H9 (cell line): ENCODE data around the gene CHRNA9. TPM values are rescaled to one million over a fixed set of nuclear protein-coding genes. Genes with fewer than 3 reads are reported as not detected.

Experiments
- DNase-seq: peaks from one replicate; pipeline ENCODE4 v3.0.0-alpha.2; 2017
- H2AFZ ChIP-seq: one replicate; pipeline ENCODE4 v1.6.1; 2013; ENCODE audit warnings: mild to moderate bottlenecking, low read length, control low read depth, moderate library complexity
- H2AK5ac ChIP-seq: 2 replicates; pipeline ENCODE4 v1.6.1; 2013; ENCODE audit warnings: low read length, control low read depth, mixed read lengths; ENCODE audit not compliant: insufficient read length
- H2BK120ac ChIP-seq: one replicate; pipeline ENCODE4 v1.6.1; 2013; ENCODE audit warnings: low read depth, mild to moderate bottlenecking, low read length, control low read depth, inconsistent platforms; ENCODE audit not compliant: poor library complexity, severe bottlenecking
- H2BK12ac ChIP-seq: 2 replicates; pipeline ENCODE4 v1.6.1; 2013; ENCODE audit warnings: low read length, control low read depth, mixed read lengths, low read depth; ENCODE audit not compliant: insufficient read length
- H2BK15ac ChIP-seq: 2 replicates; pipeline ENCODE4 v1.6.1; 2013; ENCODE audit warnings: low read depth, low read length, control low read depth
- H2BK20ac ChIP-seq: one replicate; pipeline ENCODE4 v1.6.1; 2013; ENCODE audit warnings: low read depth, mild to moderate bottlenecking, low read length, control low read depth, inconsistent platforms; ENCODE audit not compliant: poor library complexity, severe bottlenecking
- H2BK5ac ChIP-seq: 2 replicates; pipeline ENCODE4 v1.6.1; 2013; ENCODE audit warnings: low read length, control low read depth, mixed read lengths; ENCODE audit not compliant: insufficient read length
- H3K14ac ChIP-seq: 2 replicates; pipeline ENCODE4 v1.6.1; 2013; ENCODE audit warnings: low read length, control low read depth; ENCODE audit not compliant: insufficient read depth
- H3K18ac ChIP-seq: 2 replicates; pipeline ENCODE4 v1.6.1; 2013; ENCODE audit warnings: low read depth, mild to moderate bottlenecking, mixed read lengths, low read length, control low read depth; ENCODE audit not compliant: insufficient read length
- H3K23ac ChIP-seq: 2 replicates; pipeline ENCODE4 v1.6.1; 2013; ENCODE audit warnings: low read length, control low read depth, mixed read lengths, low read depth; ENCODE audit not compliant: insufficient read length
- H3K23me2 ChIP-seq: 2 replicates; pipeline ENCODE4 v1.6.1; 2013; ENCODE audit warnings: low read depth, mild to moderate bottlenecking, mixed read lengths, low read length, control low read depth; ENCODE audit not compliant: insufficient read length, poor library complexity, severe bottlenecking
- H3K27ac ChIP-seq: 2 replicates; pipeline ENCODE4 v1.5.1; 2013; ENCODE audit warnings: low read length, control low read depth, mixed read lengths, low read depth; ENCODE audit not compliant: insufficient read length
- H3K27me3 ChIP-seq: 2 replicates; pipeline ENCODE4 v1.6.1; 2013; ENCODE audit warnings: low read length, control low read depth, inconsistent platforms; ENCODE audit not compliant: insufficient read depth
- H3K4ac ChIP-seq: 2 replicates; pipeline ENCODE4 v1.6.1; 2013; ENCODE audit warnings: low read depth, mild to moderate bottlenecking, control low read depth, inconsistent platforms, low read length, moderate library complexity
- H3K4me1 ChIP-seq: 2 replicates; pipeline ENCODE4 v1.6.1; 2013; ENCODE audit warnings: low read length, control low read depth, inconsistent platforms; ENCODE audit not compliant: insufficient read depth
- H3K4me2 ChIP-seq: 2 replicates; pipeline ENCODE4 v1.6.1; 2013; ENCODE audit warnings: low read length, control low read depth, mixed read lengths; ENCODE audit not compliant: insufficient read length, insufficient read depth
- H3K56ac ChIP-seq: 2 replicates; pipeline ENCODE4 v1.6.1; 2013; ENCODE audit warnings: low read depth, mild to moderate bottlenecking, mixed read lengths, low read length, control low read depth; ENCODE audit not compliant: insufficient read length
- H3K79me1 ChIP-seq: 2 replicates; pipeline ENCODE4 v1.6.1; 2013; ENCODE audit warnings: low read depth, mild to moderate bottlenecking, moderate library complexity, low read length, control low read depth, inconsistent platforms; ENCODE audit not compliant: insufficient read depth, poor library complexity, severe bottlenecking
- H3K79me2 ChIP-seq: 2 replicates; pipeline ENCODE4 v1.6.1; 2013; ENCODE audit warnings: low read length, control low read depth, inconsistent platforms; ENCODE audit not compliant: insufficient read depth
- H3K9ac ChIP-seq: 2 replicates; pipeline ENCODE4 v1.6.1; 2013; ENCODE audit warnings: low read length, control low read depth, mixed read lengths; ENCODE audit not compliant: insufficient read length; ENCODE audit errors: extremely low read depth
- H3K9me3 ChIP-seq: one replicate; pipeline ENCODE4 v1.6.1; 2013; ENCODE audit warnings: low read depth, low read length, inconsistent platforms; ENCODE audit not compliant: control insufficient read depth
- H3T11ph ChIP-seq: one replicate; pipeline ENCODE4 v1.6.1; 2013; ENCODE audit warnings: mild to moderate bottlenecking, low read length, control low read depth, inconsistent platforms
- H4K20me1 ChIP-seq: one replicate; pipeline ENCODE4 v1.6.1; 2013; ENCODE audit not compliant: control insufficient read depth, insufficient read length, insufficient read depth
- H4K5ac ChIP-seq: 2 replicates; pipeline ENCODE4 v1.6.1; 2013; ENCODE audit warnings: low read depth, mild to moderate bottlenecking, mixed read lengths, low read length, control low read depth; ENCODE audit not compliant: insufficient read length
- H4K8ac ChIP-seq: replicated peaks from 2 replicates; pipeline ENCODE4 v1.6.1; 2013; ENCODE audit warnings: low read length, control low read depth, mixed read lengths, low read depth; ENCODE audit not compliant: insufficient read length
- H4K91ac ChIP-seq: 2 replicates; pipeline ENCODE4 v1.6.1; 2013; ENCODE audit warnings: low read depth, mild to moderate bottlenecking, moderate library complexity, mixed read lengths, low read length, control low read depth; ENCODE audit not compliant: insufficient read length
- H3K27ac Mint-ChIP-seq, 3 experiments: 2 replicates in 2 of 3; 3 replicates in 1 of 3; pipeline ENCODE4 v1.8.0; 2020 to 2021; ENCODE audit warnings: mixed read lengths in 3 of 3, mild to moderate bottlenecking in 1 of 3, moderate library complexity in 1 of 3
- H3K27me3 Mint-ChIP-seq: 2 replicates; pipeline ENCODE4 v1.8.0; 2021; ENCODE audit warnings: low read depth, mild to moderate bottlenecking, moderate library complexity, mixed read lengths
- H3K36me3 Mint-ChIP-seq, 3 experiments: 2 replicates in 2 of 3; 3 replicates in 1 of 3; pipeline ENCODE4 v1.8.0; 2020 to 2021; ENCODE audit warnings: low read depth in 3 of 3, mixed read lengths in 3 of 3; ENCODE audit not compliant: insufficient read depth in 1 of 3
- H3K4me1 Mint-ChIP-seq, 2 experiments: 2 replicates each; pipeline ENCODE4 v1.8.0; 2020; ENCODE audit warnings: mixed read lengths in 2 of 2
- H3K4me3 Mint-ChIP-seq, 2 experiments: 2 replicates in 1 of 2; 3 replicates in 1 of 2; pipeline ENCODE4 v1.8.0; 2020 to 2021; ENCODE audit warnings: mild to moderate bottlenecking in 2 of 2, mixed read lengths in 2 of 2, moderate library complexity in 1 of 2
- H3K9me3 Mint-ChIP-seq, 2 experiments: 2 replicates in 1 of 2; 3 replicates in 1 of 2; pipeline ENCODE4 v1.8.0; 2020; ENCODE audit warnings: mild to moderate bottlenecking in 2 of 2, mixed read lengths in 2 of 2, moderate library complexity in 1 of 2
- WGBS: extraction: QIAGEN DNeasy Blood & Tissue Kit; methylation state at CpG from one replicate; pipeline ENCODE4 v1.1.7; 2013; ENCODE audit warnings: missing lambda C conversion rate, low lambda C conversion rate, mixed read lengths; ENCODE audit not compliant: insufficient read length; ENCODE audit errors: extremely low coverage; 5-methylcytosine and 5-hydroxymethylcytosine counted together
- total RNA-seq: library from RNA; stranded (reverse); gene quantifications from 2 replicates; pipeline ENCODE4 v1.2.1, GENCODE V29; 2021
- TF ChIP-seq, protein P1 (sequence below): fragments of 200-600 bp; sonication (generic); conservative IDR thresholded peaks from 3 replicates; pipeline ENCODE4 v1.8.0; 2021; ENCODE audit warnings: antibody characterized with exemption, mild to moderate bottlenecking

The CHRNA9 gene
- total RNA-seq, 1 experiment from 2014 or later, result 1.2 TPM

- no peak overlapping the region for H4K5ac ChIP-seq
Observed at GRCh38 chr4:40380647-40381046, 45.5 kb downstream of the CHRNA9 start.

More at GRCh38 chr4:40380647-40381046, 45.5 kb downstream of the CHRNA9 start:
- H2BK120ac ChIP-seq, result no peak overlapping the region
- no peak overlapping the region for H2BK12ac ChIP-seq
- DNase-seq, result no peak
- no peak overlapping the region for H4K8ac ChIP-seq
- Mint-ChIP-seq H3K4me1 (peaks cover 12 to 13% of the 10 kb centered on the region in 2 experiments), H3K4me3 (no peak overlapping the region), H3K36me3 (no peaks in the 10 kb centered on the region), H3K27me3 (peaks cover 2% of the 10 kb centered on the region; the same call in 1 of the 2 replicates), H3K27ac (no peak overlapping the region), H3K9me3 (no peaks in the 10 kb centered on the region)
- no CpG with 5 or more reads among the region's 5 CpGs for WGBS
- no peak overlapping the region for H3K9ac ChIP-seq
- no peak overlapping the region for H3T11ph ChIP-seq
- H3K4ac ChIP-seq, result no peak overlapping the region
- H3K79me1 ChIP-seq, result no peaks in the 10 kb centered on the region
- no peak overlapping the region for H3K14ac ChIP-seq
- H3K4me1 ChIP-seq, result peaks cover 2% of the 10 kb centered on the region; the same call in 1 of the 2 replicates
- H3K23ac ChIP-seq, result no peak overlapping the region
- no peak overlapping the region for H3K27ac ChIP-seq
- no peaks in the 10 kb centered on the region for H3K79me2 ChIP-seq
- no peak overlapping the region for H3K4me2 ChIP-seq
- no peaks in the 10 kb centered on the region for H3K9me3 ChIP-seq
- H4K91ac ChIP-seq, result no peak overlapping the region
- no peak overlapping the region for H2AFZ ChIP-seq
- H4K20me1 ChIP-seq, result no peaks in the 10 kb centered on the region
- H2AK5ac ChIP-seq, result no peak overlapping the region
- no peak overlapping the region for H2BK15ac ChIP-seq
- no peak overlapping the region for H3K56ac ChIP-seq
- no peak overlapping the region for H2BK5ac ChIP-seq
- H3K23me2 ChIP-seq, result no peaks in the 10 kb centered on the region
- TF ChIP-seq, protein P1, sequence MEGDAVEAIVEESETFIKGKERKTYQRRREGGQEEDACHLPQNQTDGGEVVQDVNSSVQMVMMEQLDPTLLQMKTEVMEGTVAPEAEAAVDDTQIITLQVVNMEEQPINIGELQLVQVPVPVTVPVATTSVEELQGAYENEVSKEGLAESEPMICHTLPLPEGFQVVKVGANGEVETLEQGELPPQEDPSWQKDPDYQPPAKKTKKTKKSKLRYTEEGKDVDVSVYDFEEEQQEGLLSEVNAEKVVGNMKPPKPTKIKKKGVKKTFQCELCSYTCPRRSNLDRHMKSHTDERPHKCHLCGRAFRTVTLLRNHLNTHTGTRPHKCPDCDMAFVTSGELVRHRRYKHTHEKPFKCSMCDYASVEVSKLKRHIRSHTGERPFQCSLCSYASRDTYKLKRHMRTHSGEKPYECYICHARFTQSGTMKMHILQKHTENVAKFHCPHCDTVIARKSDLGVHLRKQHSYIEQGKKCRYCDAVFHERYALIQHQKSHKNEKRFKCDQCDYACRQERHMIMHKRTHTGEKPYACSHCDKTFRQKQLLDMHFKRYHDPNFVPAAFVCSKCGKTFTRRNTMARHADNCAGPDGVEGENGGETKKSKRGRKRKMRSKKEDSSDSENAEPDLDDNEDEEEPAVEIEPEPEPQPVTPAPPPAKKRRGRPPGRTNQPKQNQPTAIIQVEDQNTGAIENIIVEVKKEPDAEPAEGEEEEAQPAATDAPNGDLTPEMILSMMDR, result no peak
- H3K18ac ChIP-seq, result no peak overlapping the region
- no peaks in the 10 kb centered on the region for H3K27me3 ChIP-seq
- no peak overlapping the region for H2BK20ac ChIP-seq
